GM12878 (cell line): ENCODE data around the gene OR52B2. TPM values are rescaled to one million over a fixed set of nuclear protein-coding genes. Genes with fewer than 3 reads are reported as not detected.

Experiments used
- ATAC-seq: fragments of 200-7000 bp; cut with Tn5 transposase; 3 replicates; pipeline ENCODE4 v1.9.1; 2020; ENCODE audit warnings: mild to moderate bottlenecking, moderate library complexity
- BruUV-seq: library from RNA; stranded (reverse); fragments of 400-500 nt; replicated peaks from 2 replicates; lab custom pipeline; 2021; lab: Mats Ljungman, UMichigan
- CTCF ChIA-PET: fragments of 300-600 bp; sonication (Branson Sonifier 250); formaldehyde crosslinking; extraction: SDS; loops from one replicate; lab custom pipeline; 2021; ENCODE audit warnings: inconsistent platforms; lab: Yijun Ruan, JAX
- POLR2A ChIA-PET: fragments of 350-600 bp; formaldehyde crosslinking; extraction: SDS; loops from one replicate; lab custom pipeline; 2021; ENCODE audit warnings: inconsistent platforms; lab: Charles Lee
- RAD21 ChIA-PET: fragments of 300-600 bp; sonication (Branson Sonifier 250); formaldehyde crosslinking; loops from one replicate; lab custom pipeline; 2023; ENCODE audit warnings: antibody characterized with exemption; ENCODE audit not compliant: unreplicated experiment; lab: Charles Lee
- SMC1A ChIA-PET: fragments of 300-600 bp; sonication (Branson Sonifier 250); formaldehyde crosslinking; loops from one replicate; lab custom pipeline; 2023; ENCODE audit not compliant: unreplicated experiment, uncharacterized antibody; lab: Charles Lee
- DNase-seq: peaks from one replicate; pipeline ENCODE4 v3.0.0-alpha.2; 2011; ENCODE audit warnings: low read depth, low spot score
- FAIRE-seq: peaks from 3 replicates; lab custom pipeline; 2011; peaks lifted over from hg19 to GRCh38; lab: Jason Lieb, UNC
- H2AFZ ChIP-seq: 2 replicates; pipeline ENCODE4 v1.6.0; 2011; ENCODE audit warnings: low read depth, low read length, control low read depth; ENCODE audit not compliant: control insufficient read depth
- H3K27ac ChIP-seq: 2 replicates; pipeline ENCODE4 v1.5.1; 2011; ENCODE audit warnings: control low read depth; ENCODE audit not compliant: control insufficient read depth, insufficient read depth
- H3K27me3 ChIP-seq, 2 experiments: replicated peaks in 1 of 2; 2 replicates each; pipeline versions ENCODE4 v1.6.0 to v1.6.1; 2011; ENCODE audit warnings: low read length in 1 of 2; ENCODE audit not compliant: control insufficient read depth in 2 of 2, insufficient read depth in 2 of 2
- H3K36me3 ChIP-seq, 2 experiments: 2 replicates each; pipeline ENCODE4 v1.5.1; 2011; ENCODE audit warnings: low read length in 1 of 2; ENCODE audit not compliant: control insufficient read depth in 2 of 2, insufficient read depth in 2 of 2
- H3K4me1 ChIP-seq: 2 replicates; pipeline ENCODE4 v1.6.1; 2011; ENCODE audit warnings: mild to moderate bottlenecking, low read length, moderate library complexity, mixed read lengths; ENCODE audit not compliant: control insufficient read depth, insufficient read depth
- H3K4me2 ChIP-seq: 2 replicates; pipeline ENCODE4 v1.6.0; 2011; ENCODE audit warnings: control low read depth; ENCODE audit not compliant: control insufficient read depth, insufficient read depth
- H3K4me3 ChIP-seq: fragments of 200-600 bp; sonication (generic); 2 replicates; pipeline ENCODE4 v1.5.1; 2016
- H3K79me2 ChIP-seq: 2 replicates; pipeline ENCODE4 v1.6.0; 2011; ENCODE audit warnings: low read length; ENCODE audit not compliant: control insufficient read depth, insufficient read depth
- H3K9ac ChIP-seq: 2 replicates; pipeline ENCODE4 v1.8.0; 2011; ENCODE audit warnings: low read length, control low read depth, mixed read lengths; ENCODE audit not compliant: control insufficient read depth, insufficient read depth
- H3K9me3 ChIP-seq: replicated peaks from 3 replicates; pipeline ENCODE4 v1.5.1; 2011; ENCODE audit warnings: mild to moderate bottlenecking, low read length; ENCODE audit not compliant: control insufficient read depth, insufficient read depth
- H4K20me1 ChIP-seq: 2 replicates; pipeline ENCODE4 v1.6.0; 2011; ENCODE audit not compliant: control insufficient read depth, insufficient read depth
- CEBPB ChIP-seq, 2 experiments: fragments of 150-350 bp in 1 of 2; IDR thresholded peaks; 2 replicates each; pipeline ENCODE4 v1.6.1; 2012 to 2014; ENCODE audit warnings: low read depth in 2 of 2, low read length in 2 of 2, borderline replicate concordance in 1 of 2, inconsistent platforms in 1 of 2
- NRF1 ChIP-seq: conservative IDR thresholded peaks from 2 replicates; pipeline ENCODE4 v1.6.1; 2011; ENCODE audit warnings: mild to moderate bottlenecking, low read depth, low read length, improper control_type of control experiment
- ZNF592 ChIP-seq: fragments of 450-650 bp; IDR thresholded peaks from 2 replicates; pipeline ENCODE4 v1.6.1; 2017; ENCODE audit warnings: mild to moderate bottlenecking, moderate library complexity
- WGBS: methylation state at CpG from one replicate; pipeline ENCODE4 v1.1.6; 2016; ENCODE audit warnings: low lambda C conversion rate; ENCODE audit not compliant: insufficient replicate concordance, insufficient coverage; ENCODE audit errors: missing lambda C conversion rate; 5-methylcytosine and 5-hydroxymethylcytosine counted together
- in situ Hi-C: fragments of 300-500 bp; cut with MboI; formaldehyde crosslinking; loops from 9 replicates; pipeline ENCODE4 v1.14.3; 2018; ENCODE audit warnings: mixed read lengths
- intact Hi-C: fragments of 100-400 bp; cut with micrococcal nuclease; formaldehyde crosslinking; loops from one replicate; pipeline ENCODE4 v1.14.2; 2022; ENCODE audit not compliant: unreplicated experiment
- polyA plus RNA-seq, 11 experiments: library from polyadenylated mRNA; depleted of rRNA in 4 of 11; unstranded in 6 of 11; stranded (reverse) in 5 of 11; fragments of >200 nt; fragmentation: Nextera tagmentation in 4 of 11; fragmentation: Illumina TruSeq in 1 of 11; extraction: Ambion mirVana in 4 of 11; extraction: Trizol in 1 of 11; gene quantifications; 1 replicate in 1 of 11; 2 replicates in 10 of 11; pipeline versions ENCODE4 v1.2.1 to v1.2.3, GENCODE V29; 2011 to 2016; ENCODE audit warnings: inconsistent platforms in 2 of 11, missing spikeins in 2 of 11, low read depth in 1 of 11
- total RNA-seq, 4 experiments: library from RNA; depleted of rRNA in 3 of 4; stranded (reverse); fragments of >200 nt in 3 of 4; fragmentation: Illumina TruSeq in 1 of 4; extraction: Trizol in 1 of 4; gene quantifications; 2 replicates each; pipeline versions ENCODE4 v1.2.1 to v1.2.3, GENCODE V29; 2013 to 2021

The OR52B2 gene
- total and polyA plus RNA-seq, 10 of the 15 experiments (the other 5 are each of a cell fraction or from before 2014, with no cell fraction given): 0.08 TPM; not detected in 9

- in situ Hi-C loops: no loop called here
- WGBS: 0% methylated on average over 1 of the region's 1 CpG
- intact Hi-C loops: no loop called here
- H3K36me3 ChIP-seq: no peaks in the 10 kb centered on the region
- ATAC-seq (no peak), FAIRE-seq (no peak), DNase-seq (no peak)
- RAD21 ChIA-PET: no interaction called here
- BruUV-seq: no TSS peak
- no peak overlapping the region for H3K9ac ChIP-seq
- H3K4me1 ChIP-seq: no peaks in the 10 kb centered on the region
- TF ChIP-seq CEBPB (IDR thresholded peaks at IDR 0.05; ENCODE audit: borderline replicate concordance in 1 of 2, low read depth in 2 of 2, low read length in 2 of 2) (no peak), NRF1 (no peak), ZNF592 (no peak)
- no peak overlapping the region for H2AFZ ChIP-seq
- no peaks in the 10 kb centered on the region for H3K27me3 ChIP-seq
- CTCF ChIA-PET: no interaction called here
- POLR2A ChIA-PET: no interaction called here
- no peaks in the 10 kb centered on the region for H4K20me1 ChIP-seq
- H3K4me3 ChIP-seq: no peak overlapping the region
- SMC1A ChIA-PET: interaction anchor here (2.2 kb wide), 1 partner anchor 9 kb away, joined by 5 read pairs; no protein-coding TSS in a partner anchor
- no peaks in the 10 kb centered on the region for H3K9me3 ChIP-seq
- no peak overlapping the region for H3K4me2 ChIP-seq
- no peaks in the 10 kb centered on the region for H3K79me2 ChIP-seq
- no peak overlapping the region for H3K27ac ChIP-seq
Observed at GRCh38 chr11:6132431-6132830, 37.7 kb downstream of the OR52B2 start.
